Panc1 (cell line): ENCODE results near the gene WDR64. TPM values are rescaled to one million over a fixed set of nuclear protein-coding genes. Genes with fewer than 3 reads are reported as not detected.

Experiments
- ATAC-seq: fragments of 200-7000 bp; cut with Tn5 transposase; 2 replicates; pipeline ENCODE4 v1.9.1; 2020; ENCODE audit warnings: mild to moderate bottlenecking, moderate library complexity
- BruUV-seq: library from RNA; stranded (reverse); fragments of 400-500 nt; replicated peaks from 2 replicates; lab custom pipeline; 2021; lab: Mats Ljungman, UMichigan
- CTCF ChIA-PET: fragments of 300-600 bp; sonication (Branson Sonifier 250); formaldehyde crosslinking; loops from one replicate; lab custom pipeline; 2022; ENCODE audit warnings: antibody characterized with exemption; lab: Charles Lee
- POLR2A ChIA-PET: fragments of 300-600 bp; sonication (Branson Sonifier 250); formaldehyde crosslinking; loops from one replicate; lab custom pipeline; 2022; ENCODE audit warnings: antibody characterized with exemption; lab: Charles Lee
- DNase-seq: peaks from one replicate; pipeline ENCODE4 v3.0.0-alpha.2; 2010; ENCODE audit warnings: low read depth, low spot score
- H3K27ac ChIP-seq: 2 replicates; pipeline ENCODE4 v1.5.1; 2011; ENCODE audit warnings: mild to moderate bottlenecking, low read length, inconsistent platforms
- H3K27me3 ChIP-seq: fragments of 200-500 bp; sonication (Bioruptor generic); 2 replicates; pipeline ENCODE4 v1.6.0; 2014; ENCODE audit warnings: low read length, inconsistent platforms; ENCODE audit not compliant: control insufficient read depth, insufficient read depth
- H3K36me3 ChIP-seq: fragments of 200-500 bp; sonication (Bioruptor generic); 2 replicates; pipeline ENCODE4 v1.5.1; 2014; ENCODE audit warnings: inconsistent platforms, mild to moderate bottlenecking, low read length, moderate library complexity; ENCODE audit not compliant: control insufficient read depth, insufficient read depth
- H3K4me1 ChIP-seq: 2 replicates; pipeline ENCODE4 v1.5.1; 2011; ENCODE audit warnings: inconsistent platforms, mild to moderate bottlenecking, low read length, moderate library complexity; ENCODE audit not compliant: control insufficient read depth, insufficient read depth
- H3K4me3 ChIP-seq, 2 experiments: 2 replicates each; pipeline ENCODE4 v1.5.1; 2011 to 2012; ENCODE audit warnings: low read depth in 2 of 2, low read length in 2 of 2, mild to moderate bottlenecking in 2 of 2, inconsistent platforms in 1 of 2, moderate library complexity in 1 of 2
- H3K9me3 ChIP-seq: fragments of 200-500 bp; sonication (Bioruptor generic); 2 replicates; pipeline ENCODE4 v1.5.1; 2014; ENCODE audit warnings: low read depth, mild to moderate bottlenecking, inconsistent platforms, low read length, moderate library complexity; ENCODE audit not compliant: control insufficient read depth, insufficient read depth
- CTCF ChIP-seq: fragments of 450-650 bp; IDR thresholded peaks from 2 replicates; pipeline ENCODE4 v1.5.1; 2017; ENCODE audit warnings: mild to moderate bottlenecking
- POLR2AphosphoS5 ChIP-seq: IDR thresholded peaks from 2 replicates; pipeline ENCODE4 v1.6.1; 2012; ENCODE audit warnings: mild to moderate bottlenecking, low read depth, low read length, moderate library complexity
- SIN3A ChIP-seq: IDR thresholded peaks from 2 replicates; pipeline ENCODE4 v1.6.1; 2012; ENCODE audit warnings: low read depth, mild to moderate bottlenecking, low read length, moderate library complexity, borderline replicate concordance; ENCODE audit not compliant: insufficient read depth
- TCF7L2 ChIP-seq: IDR thresholded peaks from 2 replicates; pipeline ENCODE4 v1.6.1; 2011; ENCODE audit warnings: mild to moderate bottlenecking, low read depth, low read length, inconsistent platforms
- in situ Hi-C: cut with HindIII; loops from 2 replicates; pipeline ENCODE4 v1.10.0; 2016; ENCODE audit warnings: low sequenced_read_pairs, low pct_unique_long_range_greater_than_20kb
- intact Hi-C: fragments of 100-400 bp; cut with micrococcal nuclease; formaldehyde crosslinking; loops from one replicate; pipeline ENCODE4 v1.10.0; 2022; ENCODE audit not compliant: unreplicated experiment
- total RNA-seq: library from RNA; stranded (reverse); gene quantifications from one replicate; pipeline ENCODE4 v1.2.1, GENCODE V29; 2021; ENCODE audit not compliant: unreplicated experiment
- TF ChIP-seq, protein P1 (sequence below), 2 experiments: IDR thresholded peaks; 2 replicates each; pipeline ENCODE4 v1.6.1; 2011 to 2012; ENCODE audit warnings: low read depth in 2 of 2, control low read depth in 1 of 2, low read length in 1 of 2, mild to moderate bottlenecking in 1 of 2, moderate library complexity in 1 of 2; ENCODE audit not compliant: insufficient read depth in 1 of 2

Gene WDR64
- total RNA-seq, 1 experiment from 2014 or later = not detected

DNA sequence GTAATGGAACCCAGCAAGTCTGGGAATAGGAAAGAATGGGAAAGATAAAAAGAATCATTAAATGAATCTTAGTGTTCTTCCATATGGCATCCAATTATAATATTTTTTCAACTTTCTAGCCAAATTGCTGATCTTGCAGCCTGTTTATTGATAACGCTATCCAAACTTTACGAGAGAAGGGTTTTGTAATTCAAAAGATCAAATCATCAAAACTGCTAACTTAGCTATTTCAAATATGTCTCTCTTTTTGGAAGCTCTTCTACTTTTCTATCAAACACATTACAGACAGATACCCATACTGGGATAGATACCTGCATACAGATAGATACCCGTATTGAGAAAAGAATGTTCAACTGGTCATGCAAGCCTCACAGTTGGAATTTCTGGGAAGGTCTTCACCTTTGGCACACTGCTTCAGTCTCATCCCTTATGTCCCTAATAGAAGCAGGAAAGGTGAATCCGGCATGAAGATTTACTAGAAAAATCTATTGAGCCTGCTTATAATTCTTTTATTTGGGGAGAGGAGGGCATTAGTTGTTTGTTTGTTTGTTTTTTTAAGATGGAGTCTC, 120.9 kb downstream of the WDR64 start:
- ATAC-seq (no peak), DNase-seq (no peak)
- ChIA-PET POLR2A (no interaction called here), CTCF (no interaction called here)
- in situ Hi-C loops (no loop called here), intact Hi-C loops (no loop called here)
- Histone ChIP-seq H3K4me1 (no peaks in the 10 kb centered on the region), H3K9me3 (no peaks in the 10 kb centered on the region), H3K4me3 (no peak overlapping the region), H3K27me3 (no peaks in the 10 kb centered on the region), H3K36me3 (no peaks in the 10 kb centered on the region; the same call in 1 of the 2 replicates), H3K27ac (no peak overlapping the region)
- BruUV-seq = no TSS peak
- TF ChIP-seq POLR2AphosphoS5 (no peak), SIN3A (no peak), TCF7L2 (no peak), CTCF (no peak)
- TF ChIP-seq, protein P1, sequence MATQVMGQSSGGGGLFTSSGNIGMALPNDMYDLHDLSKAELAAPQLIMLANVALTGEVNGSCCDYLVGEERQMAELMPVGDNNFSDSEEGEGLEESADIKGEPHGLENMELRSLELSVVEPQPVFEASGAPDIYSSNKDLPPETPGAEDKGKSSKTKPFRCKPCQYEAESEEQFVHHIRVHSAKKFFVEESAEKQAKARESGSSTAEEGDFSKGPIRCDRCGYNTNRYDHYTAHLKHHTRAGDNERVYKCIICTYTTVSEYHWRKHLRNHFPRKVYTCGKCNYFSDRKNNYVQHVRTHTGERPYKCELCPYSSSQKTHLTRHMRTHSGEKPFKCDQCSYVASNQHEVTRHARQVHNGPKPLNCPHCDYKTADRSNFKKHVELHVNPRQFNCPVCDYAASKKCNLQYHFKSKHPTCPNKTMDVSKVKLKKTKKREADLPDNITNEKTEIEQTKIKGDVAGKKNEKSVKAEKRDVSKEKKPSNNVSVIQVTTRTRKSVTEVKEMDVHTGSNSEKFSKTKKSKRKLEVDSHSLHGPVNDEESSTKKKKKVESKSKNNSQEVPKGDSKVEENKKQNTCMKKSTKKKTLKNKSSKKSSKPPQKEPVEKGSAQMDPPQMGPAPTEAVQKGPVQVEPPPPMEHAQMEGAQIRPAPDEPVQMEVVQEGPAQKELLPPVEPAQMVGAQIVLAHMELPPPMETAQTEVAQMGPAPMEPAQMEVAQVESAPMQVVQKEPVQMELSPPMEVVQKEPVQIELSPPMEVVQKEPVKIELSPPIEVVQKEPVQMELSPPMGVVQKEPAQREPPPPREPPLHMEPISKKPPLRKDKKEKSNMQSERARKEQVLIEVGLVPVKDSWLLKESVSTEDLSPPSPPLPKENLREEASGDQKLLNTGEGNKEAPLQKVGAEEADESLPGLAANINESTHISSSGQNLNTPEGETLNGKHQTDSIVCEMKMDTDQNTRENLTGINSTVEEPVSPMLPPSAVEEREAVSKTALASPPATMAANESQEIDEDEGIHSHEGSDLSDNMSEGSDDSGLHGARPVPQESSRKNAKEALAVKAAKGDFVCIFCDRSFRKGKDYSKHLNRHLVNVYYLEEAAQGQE (IDR thresholded peaks at IDR 0.05; ENCODE audit: insufficient read depth in 1 of 2, low read depth in 2 of 2, low read length in 1 of 2) = no peak

DNA sequence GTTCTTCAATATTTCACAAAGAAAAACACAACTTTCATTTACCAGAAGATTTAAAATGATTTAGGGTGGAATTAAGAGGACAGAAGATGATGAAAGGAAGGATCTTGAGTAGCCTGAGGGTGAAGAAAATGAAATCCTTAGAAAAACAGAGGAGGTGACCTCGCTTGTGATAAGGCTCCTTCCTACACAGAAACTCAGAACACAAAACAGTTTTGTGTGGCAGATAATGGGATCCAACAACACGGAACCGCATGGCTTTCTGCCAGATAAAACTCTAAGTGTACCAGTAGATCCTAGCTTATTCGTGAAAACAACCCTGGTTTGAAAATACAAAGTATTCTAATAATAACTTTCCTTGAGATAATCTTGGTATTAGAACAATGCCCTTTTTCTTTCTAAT, 121.9 kb downstream of the WDR64 start:
- intact Hi-C loops = no loop called here
- TF ChIP-seq POLR2AphosphoS5 (no peak), CTCF (no peak), SIN3A (no peak), TCF7L2 (no peak)
- TF ChIP-seq, protein P1 (IDR thresholded peaks at IDR 0.05; ENCODE audit: insufficient read depth in 1 of 2, low read depth in 2 of 2, low read length in 1 of 2) = no peak

More for the DNA sequence above, 121.9 kb downstream of the WDR64 start:
- ChIA-PET CTCF (no interaction called here), POLR2A (no interaction called here)
- ATAC-seq (no peak), DNase-seq (no peak)
- Histone ChIP-seq H3K9me3 (no peaks in the 10 kb centered on the region), H3K4me1 (no peaks in the 10 kb centered on the region), H3K27me3 (no peaks in the 10 kb centered on the region), H3K27ac (no peak overlapping the region), H3K36me3 (no peaks in the 10 kb centered on the region; the same call in 1 of the 2 replicates), H3K4me3 (no peak overlapping the region)
- in situ Hi-C loops = no loop called here
- no TSS peak for BruUV-seq
